Skin of body (tissue), 2 donors: ENCODE measurements around the gene WRAP53. TPM values are rescaled to one million over a fixed set of nuclear protein-coding genes. Genes with fewer than 3 reads are reported as not detected.

Source experiments
- DNase-seq: peaks from one replicate; lab custom pipeline; 2025; lab: John Stamatoyannopoulos, UW
- total RNA-seq: library from RNA; depleted of rRNA; stranded (reverse); fragments of >200 nt; gene quantifications from one replicate; pipeline ENCODE4 v1.2.3, GENCODE V29; 2014

The WRAP53 gene
- total RNA-seq, 1 donor from 2014 or later = 3.2 TPM

GRCh38 chr17:7707858-7708750 lies 19.8 kb downstream of the WRAP53 start:
- no peak for DNase-seq

DNA sequence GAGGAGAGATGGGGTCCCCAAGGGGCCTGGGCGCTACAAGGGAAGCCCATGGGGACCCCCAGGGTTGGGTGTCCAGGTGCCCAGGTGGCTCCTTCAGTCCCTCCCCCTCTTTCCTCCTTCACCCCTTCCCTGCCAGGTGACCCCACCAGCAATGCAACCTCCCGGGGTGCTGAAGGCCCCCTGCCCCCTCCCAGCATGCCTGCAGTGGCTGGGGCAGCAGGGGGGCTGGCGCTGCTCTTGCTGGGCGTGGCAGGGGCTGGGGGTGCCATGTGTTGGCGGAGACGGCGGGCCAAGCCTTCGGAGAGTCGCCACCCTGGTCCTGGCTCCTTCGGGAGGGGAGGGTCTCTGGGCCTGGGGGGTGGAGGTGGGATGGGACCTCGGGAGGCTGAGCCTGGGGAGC lies 20.8 kb downstream of the WRAP53 start:
- DNase-seq = no peak

DNA sequence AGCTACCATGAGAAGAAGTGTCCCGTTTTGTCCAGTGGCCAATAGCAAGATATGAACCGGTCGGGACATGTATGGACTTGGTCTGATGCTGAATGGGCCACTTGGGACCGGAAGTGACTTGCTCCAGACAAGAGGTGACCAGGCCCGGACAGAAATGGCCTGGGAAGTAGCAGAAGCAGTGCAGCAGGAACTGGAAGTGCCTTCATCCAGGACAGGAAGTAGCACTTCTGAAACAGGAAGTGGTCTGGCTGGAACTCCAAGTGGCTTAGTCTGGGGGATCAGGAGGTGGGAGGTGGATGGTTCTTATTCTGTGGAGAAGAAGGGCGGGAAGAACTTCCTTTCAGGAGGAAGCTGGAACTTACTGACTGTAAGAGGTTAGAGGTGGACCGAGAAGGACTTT lies 22.0 kb downstream of the WRAP53 start:
- DNase-seq = no peak

DNA sequence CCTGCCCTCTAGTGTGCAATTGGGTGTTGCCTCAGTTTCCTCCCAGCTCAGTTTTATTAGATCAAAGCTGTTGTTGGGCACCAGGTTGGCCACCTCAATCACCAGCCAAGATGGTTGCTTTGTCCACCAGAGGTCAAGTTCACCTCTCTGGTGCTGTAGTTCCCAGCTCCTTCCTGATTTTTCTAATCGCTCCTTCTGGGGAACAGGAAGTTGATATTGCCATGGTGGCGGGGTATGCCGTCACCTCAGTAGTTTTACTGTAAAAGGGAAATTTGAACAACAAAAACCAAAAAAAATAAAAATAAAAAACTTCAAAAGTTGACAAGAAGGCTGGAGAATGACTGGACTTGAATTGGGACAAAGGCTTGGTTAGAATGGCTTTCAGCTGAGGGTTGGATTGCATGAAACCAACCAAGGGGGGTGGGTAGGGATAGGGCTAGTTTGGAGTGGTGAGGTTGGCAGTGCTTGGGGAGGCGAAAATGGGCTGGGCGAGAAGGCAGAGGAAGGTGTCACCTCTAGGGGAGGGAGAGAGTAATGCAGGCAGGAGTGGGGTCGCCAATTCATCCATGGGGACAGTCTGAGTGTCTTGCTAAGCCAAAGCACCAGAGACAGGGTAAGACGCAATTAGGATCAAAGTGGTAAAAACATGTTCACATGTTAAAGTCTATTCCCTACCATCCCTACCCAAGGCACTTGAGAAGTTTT lies 22.9 kb downstream of the WRAP53 start:
- no peak for DNase-seq

DNA sequence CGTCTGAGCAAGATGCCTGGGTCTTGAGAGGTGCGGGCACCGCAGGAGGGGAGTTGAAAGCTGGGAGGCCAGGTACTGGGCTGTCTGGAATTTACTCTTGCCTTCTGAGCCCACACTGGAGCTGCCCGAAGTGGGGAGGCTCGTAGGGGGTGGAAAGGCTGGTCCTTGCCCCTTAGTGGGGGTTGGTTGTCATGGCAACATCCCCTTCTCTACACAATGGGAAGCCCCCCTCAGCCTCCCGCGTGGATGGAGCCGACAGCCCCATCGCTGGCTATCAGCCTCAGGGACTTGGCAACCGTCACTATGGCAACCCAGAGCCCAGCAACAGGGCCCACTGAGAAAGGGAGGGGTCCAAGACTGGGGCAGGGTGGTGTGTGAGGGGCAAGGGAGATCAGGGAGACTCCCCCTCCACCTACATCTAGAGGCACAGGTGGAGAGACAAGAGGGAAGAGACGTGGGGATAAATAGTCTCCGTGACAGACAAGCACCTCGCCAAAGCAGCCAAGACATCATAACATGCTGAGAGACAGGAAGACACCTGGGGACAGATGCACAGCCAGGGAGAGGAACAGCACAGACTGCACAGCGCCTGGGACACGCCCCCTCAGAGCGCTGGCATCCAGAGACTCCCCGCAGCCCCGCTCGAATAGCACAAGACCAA lies 24.0 kb downstream of the WRAP53 start:
- no peak for DNase-seq

DNA sequence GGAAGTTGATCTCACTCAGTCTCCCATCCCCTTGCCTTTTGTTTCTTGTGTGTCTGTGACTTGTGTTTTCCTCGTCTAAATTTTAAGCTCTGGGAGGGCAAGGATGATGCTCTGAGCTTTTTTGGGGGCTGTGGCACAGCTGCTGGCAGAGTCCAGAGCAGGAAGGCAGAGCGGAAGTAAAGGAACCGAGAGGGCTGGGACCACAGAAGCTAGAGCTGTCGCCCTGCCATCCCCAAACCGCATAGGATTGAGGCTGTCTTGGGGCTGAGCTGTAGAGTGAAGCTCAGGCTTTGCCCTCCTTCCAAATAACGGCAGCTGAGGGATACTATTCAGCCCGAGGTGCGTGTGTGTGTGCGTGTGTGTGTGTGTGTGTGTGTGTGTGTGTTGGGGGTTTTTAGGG lies 25.5 kb downstream of the WRAP53 start:
- no peak for DNase-seq

GRCh38 chr17:7714721-7715594 lies 26.7 kb downstream of the WRAP53 start:
- no peak for DNase-seq

DNA sequence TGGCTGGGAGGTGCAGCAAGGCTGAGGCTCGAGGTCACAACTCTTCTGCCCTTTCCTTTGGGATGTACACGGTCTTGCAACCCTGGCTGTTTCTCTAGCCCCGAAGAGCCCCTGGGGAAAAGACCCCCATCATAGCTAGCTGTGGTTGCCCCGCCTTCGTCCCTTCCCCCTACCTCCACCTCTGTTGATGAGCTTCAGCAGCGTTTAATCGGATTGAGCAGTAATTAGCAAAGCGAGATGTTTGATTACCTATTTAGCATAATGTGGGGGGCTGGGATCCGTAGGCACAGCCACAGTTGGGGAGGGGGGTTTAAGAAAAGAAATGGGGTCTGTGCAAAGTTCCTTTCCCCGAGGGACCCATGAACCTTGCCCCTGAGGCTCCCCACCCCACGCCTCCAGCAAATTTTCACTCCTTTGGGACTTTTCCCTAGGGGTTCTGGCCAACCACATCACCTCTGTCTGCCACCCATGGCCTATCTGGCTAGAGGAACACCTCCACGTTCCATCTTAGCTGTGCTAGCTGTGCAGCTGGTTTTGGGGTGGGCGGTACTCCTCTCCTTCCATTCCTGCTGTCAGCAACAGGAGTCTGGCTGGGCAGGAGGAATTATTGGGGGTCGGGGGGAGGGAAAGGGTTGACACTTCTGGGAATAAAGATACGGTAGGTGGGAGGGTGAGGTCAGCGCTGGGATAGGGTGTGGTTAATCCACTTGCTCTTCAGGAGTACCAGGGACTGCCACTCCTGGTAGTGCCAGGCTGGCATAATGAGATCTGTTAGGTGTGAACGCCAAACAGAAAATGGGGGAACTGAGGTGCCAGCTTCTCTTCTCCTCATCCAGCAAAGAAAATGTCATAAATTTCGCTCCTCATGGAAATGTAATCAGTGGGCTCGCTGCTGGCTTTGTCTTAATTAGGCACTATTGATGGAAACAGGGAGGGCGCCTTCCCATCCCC lies 27.9 kb downstream of the WRAP53 start:
- DNase-seq = no peak

DNA sequence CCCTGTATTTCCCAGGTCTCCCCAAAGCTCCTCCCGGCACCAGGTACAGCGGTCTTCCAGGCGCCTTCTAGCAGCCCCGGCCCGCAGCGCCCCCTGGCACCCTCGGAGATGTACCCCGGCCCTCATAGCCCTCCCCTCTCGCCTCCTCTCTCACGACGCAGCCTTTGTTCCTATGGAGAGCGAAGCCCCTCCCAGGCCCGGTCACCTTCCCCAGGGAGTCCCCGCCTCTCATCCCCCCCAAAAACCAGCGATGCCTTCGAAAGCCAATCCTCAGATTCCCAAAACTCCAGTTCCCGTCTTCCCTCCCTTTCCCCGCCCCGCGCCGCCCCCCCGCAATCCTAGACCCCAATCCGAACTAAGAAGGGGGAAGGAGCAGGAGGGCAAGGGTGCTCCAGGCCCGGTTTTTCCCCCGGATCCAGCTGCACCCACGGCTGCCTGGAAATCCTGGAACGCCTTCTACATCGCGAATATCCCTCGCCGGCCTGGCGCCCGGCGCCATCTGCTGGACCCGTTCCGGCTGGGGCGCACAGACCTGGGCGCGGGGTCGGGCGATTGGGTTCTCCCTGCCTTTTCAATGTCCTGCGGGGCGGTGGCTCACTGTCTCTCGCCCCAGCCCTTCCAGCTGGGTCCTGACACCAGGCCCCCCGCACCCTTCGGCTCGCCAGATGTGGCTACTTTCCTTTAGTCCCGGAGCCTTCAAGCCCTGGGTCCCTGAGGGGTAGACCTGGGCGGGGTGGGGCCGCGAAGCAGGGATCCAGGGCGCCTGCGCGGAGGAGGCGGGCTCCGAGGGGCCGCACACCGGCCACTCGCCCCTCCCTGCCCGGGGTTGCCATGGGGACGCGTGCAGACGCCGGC lies 28.9 kb downstream of the WRAP53 start, which contains the start of gene DNAH2:
Gene DNAH2, plus strand, starts transcription at position 844 of the 855 bp plus-strand sequence. CDS start 1,991 bp downstream, outside the sequence.
- peak; percentile 83 for DNase-seq

DNA sequence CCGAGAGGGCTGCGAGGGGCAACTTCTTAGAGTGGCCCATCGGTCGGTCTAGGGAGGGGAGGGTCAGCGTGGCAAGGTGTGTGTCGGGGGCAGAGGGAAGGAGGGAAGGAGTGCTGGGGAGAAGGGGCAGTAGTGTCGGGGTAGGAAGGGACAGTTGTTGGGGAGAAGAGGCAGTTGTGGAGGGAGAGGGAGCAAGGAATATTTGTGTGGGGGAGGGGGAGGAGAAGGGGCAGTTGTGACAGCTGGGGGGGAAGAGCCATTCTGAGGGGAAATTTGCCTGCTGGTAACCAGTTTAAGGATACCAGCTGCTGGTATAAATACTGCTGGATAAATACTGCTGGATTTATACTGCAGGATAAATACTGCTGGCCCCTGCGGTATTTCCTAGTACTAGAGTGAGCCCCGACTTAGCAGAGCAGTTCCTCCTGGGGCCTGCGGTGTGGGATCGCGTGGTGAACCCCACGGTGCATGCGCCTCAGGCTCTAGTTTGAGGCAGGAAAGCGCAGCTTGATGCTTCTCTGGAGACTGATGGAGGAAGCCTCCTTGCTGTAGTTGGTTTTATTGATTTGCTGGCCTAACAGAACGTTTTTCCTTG lies 29.6 kb downstream of the WRAP53 start:
- no peak for DNase-seq

DNA sequence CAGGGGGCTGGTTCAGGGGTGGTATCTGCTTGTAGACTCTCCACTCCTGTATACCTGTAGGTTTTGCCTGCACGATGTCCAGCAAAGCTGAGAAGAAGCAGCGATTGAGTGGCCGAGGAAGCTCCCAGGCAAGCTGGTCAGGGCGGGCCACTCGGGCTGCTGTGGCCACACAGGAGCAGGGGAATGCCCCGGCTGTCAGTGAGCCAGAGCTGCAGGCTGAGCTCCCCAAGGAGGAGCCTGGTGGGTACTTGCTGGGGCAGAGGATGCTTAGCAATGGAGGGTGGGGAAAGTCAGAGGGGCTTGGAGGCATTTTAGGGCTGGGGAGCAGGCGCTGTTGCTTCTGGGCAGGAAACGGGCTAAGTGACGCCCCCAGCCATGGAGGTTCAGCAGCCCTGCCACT lies 31.4 kb downstream of the WRAP53 start:
- DNase-seq = no peak

DNA sequence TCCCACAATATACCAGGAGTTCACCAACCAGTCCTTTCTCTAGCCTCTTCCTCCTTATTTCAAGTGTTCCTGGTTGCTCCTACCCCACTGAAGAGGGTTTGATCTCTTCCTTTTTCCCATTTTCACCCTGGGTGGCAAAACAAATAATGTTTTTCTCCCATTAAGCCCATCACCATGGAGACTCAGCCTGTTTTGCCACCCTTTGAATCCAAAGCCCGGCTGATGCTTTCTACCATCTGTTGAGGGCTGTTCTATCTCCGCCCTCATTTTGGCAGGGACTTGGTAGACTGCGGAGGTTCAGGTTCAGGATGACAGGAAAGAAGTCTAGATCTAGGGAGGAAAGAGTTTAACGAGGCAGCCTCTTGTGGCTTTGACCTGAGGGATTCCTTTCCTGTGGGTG lies 31.8 kb downstream of the WRAP53 start:
- no peak for DNase-seq

DNA sequence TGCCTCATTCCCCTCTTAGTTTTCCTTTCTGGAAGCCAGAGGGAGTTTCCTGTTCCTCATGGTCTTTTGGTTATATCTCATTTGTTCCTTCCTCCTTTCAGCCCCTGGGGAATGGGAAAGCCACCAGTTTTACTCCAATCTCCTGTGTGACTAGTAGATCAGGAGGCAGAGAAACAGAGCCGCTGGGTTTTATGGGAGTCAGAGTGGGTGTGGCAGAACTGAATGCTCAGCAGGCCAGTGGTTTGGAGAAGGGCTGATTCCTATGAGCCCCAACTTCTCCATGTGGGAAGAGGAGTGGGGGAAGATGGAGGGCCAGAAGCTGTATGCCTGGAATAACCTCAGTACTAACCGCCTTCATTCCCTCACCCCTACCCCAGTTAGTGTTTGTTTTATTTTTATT lies 33.3 kb downstream of the WRAP53 start:
- DNase-seq = no peak

DNA sequence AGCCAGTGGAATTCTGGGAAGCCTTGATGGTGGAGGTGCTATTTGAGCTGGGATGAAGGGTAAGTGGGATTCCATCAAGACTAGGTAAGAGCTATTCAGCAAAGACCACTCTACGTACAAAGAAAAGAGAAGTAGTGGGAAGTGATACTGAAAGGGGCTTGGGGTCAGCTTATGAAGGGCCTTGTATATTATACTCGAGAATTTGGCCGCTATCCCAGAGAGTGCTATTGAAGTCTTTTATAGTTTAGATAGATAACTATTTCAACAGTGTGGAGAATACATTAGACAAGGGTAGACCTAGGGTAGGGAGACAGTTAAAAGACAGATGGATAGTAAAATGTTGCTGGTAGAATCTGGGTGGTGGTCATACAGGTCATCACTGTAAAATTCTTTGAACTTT lies 39.6 kb downstream of the WRAP53 start:
- no peak for DNase-seq

GRCh38 chr17:7729816-7730215 lies 41.5 kb downstream of the WRAP53 start:
- DNase-seq = no peak

GRCh38 chr17:7732981-7733539 lies 44.8 kb downstream of the WRAP53 start:
- no peak for DNase-seq

- DNase-seq = no peak
Measured at GRCh38 chr17:7737601-7738000, 49.3 kb downstream of the WRAP53 start.

GRCh38 chr17:7739746-7740145 lies 51.5 kb downstream of the WRAP53 start:
- DNase-seq = no peak
